GM12801 (cell line): ENCODE results near the gene GLT8D2.

Source experiments
- TF ChIP-seq, protein P1 (sequence below): IDR thresholded peaks from one replicate; pipeline ENCODE4 v1.5.1; 2011; ENCODE audit warnings: control low read depth; ENCODE audit not compliant: insufficient read length; ENCODE audit errors: extremely low read depth

Gene GLT8D2

DNA sequence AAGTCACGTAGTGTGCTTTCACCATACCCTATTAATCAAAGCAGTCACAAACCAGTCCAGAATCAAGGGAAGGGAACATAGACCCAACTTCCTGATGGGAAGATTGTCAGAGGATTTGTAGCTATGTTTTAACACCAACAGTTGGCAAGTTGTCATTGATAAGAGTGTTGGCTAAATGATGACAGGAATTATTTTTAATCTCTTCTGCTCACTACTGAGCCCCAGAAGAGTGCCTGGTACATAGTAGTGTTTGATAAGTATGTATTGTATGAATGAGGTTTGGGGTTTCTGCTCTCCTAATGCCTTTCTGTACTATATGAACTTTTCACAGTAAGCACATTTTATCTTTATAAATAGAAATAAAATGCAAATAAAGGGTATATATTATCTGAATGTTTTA is 29.0 kb upstream of the GLT8D2 start:
- TF ChIP-seq, protein P1, sequence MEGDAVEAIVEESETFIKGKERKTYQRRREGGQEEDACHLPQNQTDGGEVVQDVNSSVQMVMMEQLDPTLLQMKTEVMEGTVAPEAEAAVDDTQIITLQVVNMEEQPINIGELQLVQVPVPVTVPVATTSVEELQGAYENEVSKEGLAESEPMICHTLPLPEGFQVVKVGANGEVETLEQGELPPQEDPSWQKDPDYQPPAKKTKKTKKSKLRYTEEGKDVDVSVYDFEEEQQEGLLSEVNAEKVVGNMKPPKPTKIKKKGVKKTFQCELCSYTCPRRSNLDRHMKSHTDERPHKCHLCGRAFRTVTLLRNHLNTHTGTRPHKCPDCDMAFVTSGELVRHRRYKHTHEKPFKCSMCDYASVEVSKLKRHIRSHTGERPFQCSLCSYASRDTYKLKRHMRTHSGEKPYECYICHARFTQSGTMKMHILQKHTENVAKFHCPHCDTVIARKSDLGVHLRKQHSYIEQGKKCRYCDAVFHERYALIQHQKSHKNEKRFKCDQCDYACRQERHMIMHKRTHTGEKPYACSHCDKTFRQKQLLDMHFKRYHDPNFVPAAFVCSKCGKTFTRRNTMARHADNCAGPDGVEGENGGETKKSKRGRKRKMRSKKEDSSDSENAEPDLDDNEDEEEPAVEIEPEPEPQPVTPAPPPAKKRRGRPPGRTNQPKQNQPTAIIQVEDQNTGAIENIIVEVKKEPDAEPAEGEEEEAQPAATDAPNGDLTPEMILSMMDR, result no peak

DNA sequence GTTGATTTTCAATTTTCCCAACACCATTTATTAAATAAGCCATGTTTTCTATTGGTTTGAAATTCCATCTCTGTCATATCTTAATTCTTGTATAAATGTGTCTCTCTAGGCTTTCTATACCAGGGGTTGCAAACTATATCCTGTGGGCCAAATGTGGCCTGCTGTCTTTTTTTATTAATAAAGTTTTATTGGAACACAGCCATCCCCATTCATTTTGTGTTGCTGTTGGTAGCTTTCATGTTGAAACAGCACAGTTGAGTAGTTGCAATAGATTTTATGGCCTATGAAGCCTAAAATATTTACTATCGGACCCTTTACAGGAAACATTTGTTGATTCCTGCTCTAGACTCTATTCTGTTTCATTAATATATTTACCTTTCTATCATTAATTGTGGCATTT is 23.7 kb upstream of the GLT8D2 start:
- TF ChIP-seq, protein P1, result no peak

DNA sequence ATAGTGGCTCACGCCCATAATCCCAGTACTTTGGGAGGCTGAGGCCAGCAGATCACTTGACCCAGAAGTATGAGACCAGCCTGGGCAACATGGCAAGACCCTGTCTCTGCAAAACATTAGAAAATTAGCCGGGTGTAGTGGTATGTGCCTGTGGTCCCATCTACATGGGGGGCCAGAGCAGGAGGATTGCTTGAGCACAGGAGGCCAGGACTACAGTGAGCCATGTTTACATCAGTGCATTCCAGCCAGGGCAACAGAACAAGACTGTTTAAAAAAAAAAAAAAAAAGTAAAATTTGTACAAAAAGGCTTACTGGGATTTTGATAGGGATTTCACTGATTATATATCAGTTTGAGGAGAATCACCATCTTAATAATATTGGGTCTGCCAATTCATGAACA is 22.1 kb upstream of the GLT8D2 start:
- TF ChIP-seq, protein P1, result no peak

DNA sequence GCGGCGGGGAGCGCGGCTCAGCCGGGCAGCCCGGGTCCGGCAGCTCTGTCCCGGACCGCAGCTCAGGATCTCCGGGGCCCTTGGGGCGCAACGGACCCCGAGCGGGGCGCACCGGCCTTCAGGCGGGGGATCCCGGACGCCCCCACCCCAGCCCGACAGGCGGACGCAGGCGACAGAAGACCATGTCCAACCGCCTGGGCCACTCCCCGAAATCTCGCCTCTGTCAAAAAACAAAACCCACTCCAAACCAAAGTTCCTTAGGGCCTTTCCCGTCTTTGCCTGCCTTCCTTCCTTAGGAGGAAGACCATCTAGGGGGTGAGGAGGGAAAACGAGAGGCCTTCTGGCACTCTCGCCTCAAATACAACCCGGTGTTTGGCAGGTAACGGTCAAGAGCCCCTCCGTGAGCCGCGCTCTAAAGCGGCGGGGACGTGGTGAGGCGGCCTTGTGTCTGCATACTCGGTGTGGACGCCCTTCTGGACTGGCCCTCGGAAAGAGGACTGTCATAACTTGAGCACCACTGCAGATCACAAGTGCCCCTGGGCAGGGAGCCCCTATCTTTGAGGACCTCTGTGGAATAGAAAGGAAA is 14.9 kb upstream of the GLT8D2 start:
- TF ChIP-seq, protein P1, result no peak

DNA sequence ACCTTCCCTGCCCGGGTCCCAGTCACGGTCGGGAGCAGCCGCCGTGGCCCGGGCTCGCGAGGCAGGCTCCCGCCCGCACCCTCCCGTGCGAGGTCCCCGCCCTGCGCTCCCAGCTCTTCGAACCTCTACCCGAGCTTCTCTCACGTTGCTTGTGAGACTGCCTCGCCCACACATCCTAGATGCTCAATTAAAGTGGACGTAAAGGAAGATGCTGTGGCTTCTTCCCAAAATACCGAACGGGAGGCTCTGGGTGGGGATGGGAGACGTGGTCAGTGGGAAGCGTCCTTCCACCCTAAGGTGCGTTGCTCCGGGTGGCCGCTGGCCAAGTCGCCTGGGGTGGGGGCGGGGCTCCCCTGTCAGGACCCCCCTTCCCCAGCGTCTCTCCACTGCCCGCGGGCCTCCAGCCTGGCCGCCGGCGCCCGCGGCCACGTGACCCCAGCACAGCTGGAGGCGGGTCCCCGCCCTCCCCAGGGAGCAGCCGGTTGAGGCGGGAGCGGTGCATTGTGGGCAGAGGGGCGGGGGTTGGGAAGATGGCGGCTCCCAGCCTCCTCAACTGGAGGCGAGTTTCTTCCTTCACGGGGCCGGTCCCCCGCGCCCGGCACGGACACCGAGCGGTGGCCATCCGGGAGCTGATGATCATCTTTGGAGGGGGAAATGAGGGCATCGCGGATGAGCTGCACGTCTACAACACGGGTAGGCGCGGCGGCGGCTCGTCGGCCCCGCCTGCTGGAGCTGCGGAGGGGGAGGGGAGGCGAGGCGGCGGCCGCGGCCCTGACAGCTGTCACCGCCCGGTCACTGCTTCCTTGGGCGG is 14.2 kb upstream of the GLT8D2 start, which contains the start of gene HCFC2:
Gene HCFC2 (plus strand): TSS at position 501 of the 811 bp plus-strand sequence. CDS start 30 bp downstream, at position 531.
- TF ChIP-seq, protein P1, result no peak

DNA sequence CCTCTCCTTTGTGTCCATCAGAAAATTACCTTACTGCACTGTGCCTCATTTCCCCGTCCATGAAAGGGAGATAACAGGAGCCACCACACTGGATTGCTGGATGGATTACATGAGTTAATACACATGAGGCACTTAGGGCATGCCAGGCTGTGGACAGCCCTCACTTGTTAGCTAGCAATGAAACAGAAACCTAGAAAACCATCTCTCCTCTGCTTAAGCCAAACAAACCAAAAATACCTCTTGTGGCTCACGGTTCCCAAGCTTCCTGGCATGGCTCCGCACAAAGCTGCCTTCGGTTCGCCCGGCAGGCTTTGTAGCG is 13.7 kb upstream of the GLT8D2 start:
- TF ChIP-seq, protein P1, result no peak

DNA sequence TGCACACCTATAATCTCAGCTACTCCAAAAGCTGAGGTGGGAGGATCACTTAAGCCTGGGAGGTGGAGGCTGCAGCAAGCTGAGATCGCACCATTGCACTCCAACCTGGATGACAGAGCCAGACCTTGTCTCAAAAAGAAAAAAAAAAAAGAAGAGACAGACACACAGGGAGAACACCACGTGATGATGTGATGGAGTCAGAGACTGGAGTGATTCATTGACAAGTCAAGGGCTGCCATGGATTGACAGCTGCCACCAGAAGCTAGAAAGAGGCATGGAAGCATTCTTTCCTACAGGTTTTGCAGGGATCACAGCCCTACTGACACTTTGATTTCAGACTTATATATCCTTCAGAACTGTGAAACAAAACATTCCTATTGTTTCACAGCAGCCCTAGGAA is 10.8 kb upstream of the GLT8D2 start:
- TF ChIP-seq, protein P1, result no peak
